IMR-90 (cell line): ENCODE data around the gene XPO4. TPM values are rescaled to one million over a fixed set of nuclear protein-coding genes. Genes with fewer than 3 reads are reported as not detected.

ENCODE experiments used
- ATAC-seq: fragments of 200-7000 bp; cut with Tn5 transposase; 2 replicates; pipeline ENCODE4 v1.9.1; 2020; ENCODE audit warnings: low read depth, mild to moderate bottlenecking, moderate library complexity
- BruUV-seq: library from RNA; stranded (reverse); fragments of 400-500 nt; replicated peaks from 2 replicates; lab custom pipeline; 2021; lab: Mats Ljungman, UMichigan
- CTCF ChIA-PET: fragments of 300-600 bp; formaldehyde crosslinking; extraction: SDS; loops from one replicate; lab custom pipeline; 2021; ENCODE audit warnings: antibody characterized with exemption; lab: Yijun Ruan, JAX
- POLR2A ChIA-PET: fragments of 300-600 bp; sonication (Branson Sonifier 250); formaldehyde crosslinking; loops from one replicate; lab custom pipeline; 2022; ENCODE audit warnings: antibody characterized with exemption; ENCODE audit not compliant: unreplicated experiment; lab: Charles Lee
- DNase-seq: peaks from one replicate; pipeline ENCODE4 v3.0.0; 2013
- H2AFZ ChIP-seq: replicated peaks from 2 replicates; pipeline ENCODE3; 2013; ENCODE audit warnings: low read length, mild to moderate bottlenecking; ENCODE audit not compliant: poor library complexity
- H2AK5ac ChIP-seq: 2 replicates; pipeline ENCODE4 v1.6.1; 2013; ENCODE audit warnings: low read depth, low read length, inconsistent platforms
- H2AK9ac ChIP-seq: replicated peaks from 2 replicates; pipeline ENCODE3; 2013; ENCODE audit warnings: mild to moderate bottlenecking, low read depth, low read length, moderate library complexity; ENCODE audit not compliant: poor library complexity
- H2BK120ac ChIP-seq: 2 replicates; pipeline ENCODE4 v1.6.1; 2013; ENCODE audit warnings: low read depth, low read length, inconsistent platforms
- H2BK15ac ChIP-seq: 3 replicates; pipeline ENCODE4 v1.6.1; 2013; ENCODE audit warnings: low read depth, low read length, inconsistent platforms
- H2BK20ac ChIP-seq: 2 replicates; pipeline ENCODE4 v1.6.1; 2013; ENCODE audit warnings: low read depth, mild to moderate bottlenecking, inconsistent platforms, low read length, moderate library complexity
- H2BK5ac ChIP-seq: 2 replicates; pipeline ENCODE4 v1.6.1; 2013; ENCODE audit warnings: mild to moderate bottlenecking, low read depth, low read length, inconsistent platforms; ENCODE audit not compliant: poor library complexity, severe bottlenecking
- H3K14ac ChIP-seq: replicated peaks from 2 replicates; pipeline ENCODE4 v1.6.1; 2013; ENCODE audit warnings: low read depth, low read length, inconsistent platforms
- H3K18ac ChIP-seq: 2 replicates; pipeline ENCODE4 v1.6.1; 2013; ENCODE audit warnings: low read depth, low read length, control low read depth
- H3K23ac ChIP-seq: 2 replicates; pipeline ENCODE4 v1.6.1; 2013; ENCODE audit warnings: low read depth, low read length, inconsistent platforms
- H3K27ac ChIP-seq: 2 replicates; pipeline ENCODE4 v1.5.1; 2013; ENCODE audit warnings: mild to moderate bottlenecking, control low read depth, low read length; ENCODE audit not compliant: insufficient read depth
- H3K27me3 ChIP-seq: 2 replicates; pipeline ENCODE4 v1.6.1; 2013; ENCODE audit warnings: low read length; ENCODE audit not compliant: control insufficient read depth, insufficient read depth
- H3K36me3 ChIP-seq: 2 replicates; pipeline ENCODE4 v1.6.1; 2013; ENCODE audit warnings: low read length, mixed read lengths; ENCODE audit not compliant: control insufficient read depth, insufficient read depth
- H3K4ac ChIP-seq: 2 replicates; pipeline ENCODE4 v1.6.1; 2013; ENCODE audit warnings: low read depth, low read length, inconsistent platforms
- H3K4me1 ChIP-seq: 2 replicates; pipeline ENCODE4 v1.6.1; 2013; ENCODE audit warnings: low read length, mixed read lengths; ENCODE audit not compliant: control insufficient read depth, insufficient read depth
- H3K4me2 ChIP-seq: 2 replicates; pipeline ENCODE4 v1.6.1; 2013; ENCODE audit warnings: low read depth, mild to moderate bottlenecking, control low read depth, low read length, moderate library complexity
- H3K4me3 ChIP-seq: 2 replicates; pipeline ENCODE4 v1.5.1; 2013; ENCODE audit warnings: low read depth, mild to moderate bottlenecking, control low read depth, low read length, moderate library complexity; ENCODE audit not compliant: insufficient read depth
- H3K56ac ChIP-seq: 2 replicates; pipeline ENCODE4 v1.6.1; 2013; ENCODE audit warnings: low read length, inconsistent platforms; ENCODE audit not compliant: insufficient read depth; ENCODE audit errors: extremely low read depth
- H3K79me1 ChIP-seq, 2 experiments: 2 replicates each; pipeline ENCODE4 v1.6.1; 2013; ENCODE audit warnings: low read length in 2 of 2, inconsistent platforms in 1 of 2, low read depth in 1 of 2
- H3K9ac ChIP-seq: 2 replicates; pipeline ENCODE4 v1.6.1; 2013; ENCODE audit warnings: low read depth, low read length, control low read depth
- H3K9me1 ChIP-seq: 2 replicates; pipeline ENCODE4 v1.6.1; 2013; ENCODE audit warnings: low read length, inconsistent platforms; ENCODE audit not compliant: insufficient read depth
- H3K9me3 ChIP-seq: 2 replicates; pipeline ENCODE4 v1.6.1; 2013; ENCODE audit warnings: low read length; ENCODE audit not compliant: control insufficient read depth, insufficient read depth
- H4K20me1 ChIP-seq: 2 replicates; pipeline ENCODE4 v1.6.1; 2013; ENCODE audit warnings: low read length, inconsistent platforms; ENCODE audit not compliant: insufficient read depth
- H4K5ac ChIP-seq: 2 replicates; pipeline ENCODE4 v1.6.1; 2013; ENCODE audit warnings: mild to moderate bottlenecking, low read depth, low read length, control low read depth
- H4K8ac ChIP-seq, 2 experiments: 2 replicates each; pipeline ENCODE4 v1.6.1; 2013; ENCODE audit warnings: low read depth in 2 of 2, low read length in 2 of 2, control low read depth in 1 of 2, inconsistent platforms in 1 of 2
- H4K91ac ChIP-seq: 2 replicates; pipeline ENCODE4 v1.6.1; 2013; ENCODE audit warnings: low read depth, low read length, inconsistent platforms; ENCODE audit not compliant: insufficient read depth
- BHLHE40 ChIP-seq: fragments of 150-350 bp; IDR thresholded peaks from 2 replicates; pipeline ENCODE4 v1.6.1; 2016; ENCODE audit warnings: mild to moderate bottlenecking, low read depth, low read length
- CTCF ChIP-seq: conservative IDR thresholded peaks from 2 replicates; pipeline ENCODE4 v1.5.1; 2012; ENCODE audit warnings: mild to moderate bottlenecking, low read depth, low read length, improper control_type of control experiment
- MAFK ChIP-seq: IDR thresholded peaks from 2 replicates; pipeline ENCODE4 v1.6.1; 2012; ENCODE audit warnings: low read depth, low read length, improper control_type of control experiment
- MAZ ChIP-seq: IDR thresholded peaks from 2 replicates; pipeline ENCODE4 v1.6.1; 2012; ENCODE audit warnings: low read depth, mild to moderate bottlenecking, low read length, improper control_type of control experiment, moderate library complexity, borderline replicate concordance
- MXI1 ChIP-seq: IDR thresholded peaks from 2 replicates; pipeline ENCODE4 v1.6.1; 2012; ENCODE audit warnings: low read depth, mild to moderate bottlenecking, low read length, moderate library complexity, borderline replicate concordance
- WGBS, 2 experiments: methylation state at CpG; one replicate each; pipeline versions ENCODE4 v1.1.5 to v1.1.7; 2013; ENCODE audit warnings: missing lambda C conversion rate in 2 of 2; ENCODE audit not compliant: insufficient read length in 1 of 2; ENCODE audit errors: extremely low coverage in 2 of 2; 5-methylcytosine and 5-hydroxymethylcytosine counted together
- dilution Hi-C: fragments of 300-500 bp; cut with HindIII; formaldehyde crosslinking; loops from one replicate; pipeline ENCODE4 v1.14.3; 2018; ENCODE audit warnings: low sequenced_read_pairs; ENCODE audit not compliant: unreplicated experiment
- in situ Hi-C: fragments of 300-500 bp; cut with MboI; formaldehyde crosslinking; loops from 3 replicates; pipeline ENCODE4 v1.14.3; 2019; ENCODE audit warnings: low sequenced_read_pairs, inconsistent platforms, mixed read lengths
- intact Hi-C: fragments of 100-400 bp; cut with micrococcal nuclease; formaldehyde crosslinking; loops from 2 replicates; pipeline ENCODE4 v1.10.0; 2022
- polyA plus RNA-seq, 3 experiments: library from polyadenylated mRNA; depleted of rRNA; stranded (reverse); fragments of >200 nt; gene quantifications; 2 replicates each; pipeline ENCODE4 v1.2.3, GENCODE V29; 2012; ENCODE audit warnings: low replicate concordance in 1 of 3
- total RNA-seq: library from RNA; depleted of rRNA; stranded (reverse); fragments of >200 nt; gene quantifications from 2 replicates; pipeline ENCODE4 v1.2.3, GENCODE V29; 2012

XPO4 gene
- total and polyA plus RNA-seq, 2 of the 4 experiments (the other 2 are of a cell fraction), result 5.0 to 21.1 TPM

- DNase-seq (no peak), ATAC-seq (no peak)
- no TSS peak for BruUV-seq
- Histone ChIP-seq H3K9me1 (peaks cover 4% of the 10 kb centered on the region), H3K18ac (no peak overlapping the region), H3K9ac (no peak overlapping the region), H2AK9ac (no peak overlapping the region), H3K9me3 (no peaks in the 10 kb centered on the region), H3K27me3 (no peaks in the 10 kb centered on the region), H2BK120ac (no peak overlapping the region), H3K36me3 (peaks cover 3% of the 10 kb centered on the region), H3K23ac (no peak overlapping the region), H3K4me2 (no peak overlapping the region), H3K4me1 (peaks cover 6% of the 10 kb centered on the region), H3K14ac (no peak overlapping the region), H3K4ac (0 out of 2 replicates have a peak overlapping the region, but pooled peaks have one; percentile 47), H4K20me1 (peaks cover 4% of the 10 kb centered on the region; the same call in 1 of the 2 replicates), H3K27ac (no peak overlapping the region), H4K91ac (no peak overlapping the region), H4K8ac (no peak overlapping the region), H3K4me3 (no peak overlapping the region), H2BK5ac (no peak overlapping the region), H2AFZ (no peak overlapping the region), H2AK5ac (peak overlapping the region; percentile 46; the same call in 1 of the 2 replicates), H4K5ac (no peak overlapping the region), H3K56ac (no peak overlapping the region), H3K79me1 (peaks cover 0 to 25% of the 10 kb centered on the region in 2 experiments; a peak in 2 of 4 replicates), H2BK15ac (no peak overlapping the region), H2BK20ac (no peak overlapping the region)
- dilution Hi-C loops, result no loop called here
- ChIA-PET CTCF (no interaction called here), POLR2A (no interaction called here)
- intact Hi-C loops, result no loop called here
- TF ChIP-seq CTCF (no peak), MAFK (no peak), BHLHE40 (no peak), MXI1 (no peak), MAZ (no peak)
- in situ Hi-C loops, result no loop called here
- WGBS, 2 experiments, result 100% methylated on average over 2 of the region's 2 CpGs; no CpG with 5 or more reads in 1 of the 2 experiments
Measured at GRCh38 chr13:20810808-20811207, 91.7 kb downstream of the XPO4 start.
